Transverse colon (tissue), 4 donors: ENCODE measurements around the gene EHD4. TPM values are rescaled to one million over a fixed set of nuclear protein-coding genes. Genes with fewer than 3 reads are reported as not detected.

ENCODE experiments used
- DNase-seq: peaks from one replicate; pipeline ENCODE4 v3.0.0-alpha.2; 2019
- H3K27ac ChIP-seq, 4 donors: fragments of 200-600 bp; sonication (generic); 2 replicates each; pipeline ENCODE4 v1.5.1; 2016 to 2018; ENCODE audit warnings: inconsistent platforms in 4 of 4
- H3K27me3 ChIP-seq: fragments of 200-600 bp; sonication (generic); 2 replicates; pipeline ENCODE4 v1.5.1; 2017; ENCODE audit warnings: inconsistent platforms
- H3K36me3 ChIP-seq, 4 donors: fragments of 200-600 bp; sonication (generic); 2 replicates each; pipeline ENCODE4 v1.5.1; 2017 to 2019; ENCODE audit warnings: inconsistent platforms in 4 of 4
- H3K4me1 ChIP-seq, 4 donors: fragments of 200-600 bp; sonication (generic); 2 replicates each; pipeline ENCODE4 v1.5.1; 2017 to 2020; ENCODE audit warnings: inconsistent platforms in 4 of 4
- H3K4me3 ChIP-seq, 4 donors: fragments of 200-600 bp; sonication (generic); 1 replicate in 1 of 4; 2 replicates in 3 of 4; pipeline versions ENCODE4 v1.5.1 to v1.6.1; 2017 to 2019; ENCODE audit warnings: inconsistent platforms in 4 of 4
- H3K9me3 ChIP-seq, 2 donors: fragments of 200-600 bp; sonication (generic); 2 replicates each; pipeline ENCODE4 v1.5.1; 2017 to 2019; ENCODE audit warnings: inconsistent platforms in 2 of 2
- EP300 ChIP-seq: sonication (generic); formaldehyde crosslinking; IDR thresholded peaks from one replicate; pipeline ENCODE4 v1.6.1; 2017; ENCODE audit warnings: antibody characterized with exemption, low read depth
- POLR2A ChIP-seq: fragments of 450-650 bp; IDR thresholded peaks from one replicate; pipeline ENCODE4 v1.6.1; 2016; ENCODE audit warnings: antibody characterized with exemption, mild to moderate bottlenecking, moderate library complexity
- POLR2AphosphoS5 ChIP-seq, 3 donors: sonication (generic); formaldehyde crosslinking; IDR thresholded peaks; one replicate each; pipeline ENCODE4 v1.6.1; 2016; ENCODE audit warnings: antibody characterized with exemption in 3 of 3
- WGBS, 2 donors: methylation state at CpG; one replicate each; pipeline ENCODE4 v1.1.5; 2018; ENCODE audit warnings: low coverage in 1 of 2; 5-methylcytosine and 5-hydroxymethylcytosine counted together
- in situ Hi-C, 4 donors: fragments of 200-750 bp; cut with MboI; loops; one replicate each; pipeline versions ENCODE4 v1.15.0 to v1.15.1; 2017; ENCODE audit warnings: low sequenced_read_pairs in 3 of 4, low pct_ligation_motif_present in 1 of 4, low pct_unique_long_range_greater_than_20kb in 1 of 4
- intact Hi-C: fragments of 100-400 bp; cut with DNase I; formaldehyde crosslinking; loops from one replicate; pipeline ENCODE4 v1.15.1; 2023; ENCODE audit warnings: low total_unique reads
- total RNA-seq, 4 donors: library from RNA; depleted of rRNA; stranded (reverse); fragments of >200 nt; gene quantifications; one replicate each; pipeline ENCODE4 v1.1.0, GENCODE V29; 2016
- TF ChIP-seq, protein P1 (sequence below), 5 experiments: fragments of 200-600 bp in 3 of 5; fragments of 450-650 bp in 2 of 5; sonication (generic) in 3 of 5; IDR thresholded peaks; 1 replicate in 2 of 5; 2 replicates in 3 of 5; pipeline ENCODE4 v1.5.1; 2016 to 2017; ENCODE audit warnings: antibody characterized with exemption in 5 of 5, inconsistent platforms in 3 of 5, mild to moderate bottlenecking in 2 of 5, moderate library complexity in 1 of 5

The EHD4 gene
- total RNA-seq, 4 donors from 2014 or later: 16.9 to 55.4 (median 35.5) TPM

- H3K9me3 ChIP-seq: no peaks in the 10 kb centered on the region
- in situ Hi-C loops: no loop called here
- intact Hi-C loops: no loop called here
Observed at GRCh38 chr15:41933326-41933725, 39.0 kb downstream of the EHD4 start.

DNA sequence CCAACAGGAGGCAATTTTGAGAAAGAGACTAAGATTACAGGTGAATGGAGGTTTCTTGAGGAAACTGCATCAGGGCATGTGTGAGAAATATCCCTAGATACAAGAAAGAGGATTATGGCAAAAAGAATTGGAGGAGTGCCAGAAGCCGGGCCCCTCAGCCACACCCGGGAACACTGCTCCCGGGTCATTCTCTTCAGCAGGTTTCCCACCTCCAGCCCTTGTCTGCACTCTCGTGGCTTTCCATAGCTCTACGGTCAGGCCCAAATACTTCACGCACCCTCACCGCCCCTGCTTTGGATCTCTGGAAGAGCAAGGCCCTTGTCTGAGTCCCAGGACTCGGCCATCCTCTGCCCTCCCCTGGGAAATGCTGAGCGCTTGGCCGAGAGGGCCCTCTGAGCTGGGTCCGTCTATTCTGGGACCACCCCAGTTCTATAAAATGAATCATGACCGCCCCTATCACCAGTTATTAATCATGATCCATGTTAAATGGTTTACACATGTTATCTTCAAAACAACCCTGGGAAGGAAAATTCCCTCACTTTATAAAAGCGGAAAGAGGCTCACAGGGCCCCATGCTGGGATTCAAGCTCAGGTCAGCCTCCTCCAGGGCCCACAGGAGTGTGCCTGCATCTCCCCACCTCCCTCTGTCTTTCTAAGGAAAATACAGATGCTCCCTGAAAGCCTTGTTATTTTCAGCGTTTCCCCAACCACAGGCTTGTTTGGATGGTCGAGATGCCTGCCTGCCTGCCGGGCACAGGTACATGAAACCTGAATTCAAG lies 39.7 kb downstream of the EHD4 start:
- Histone ChIP-seq H3K9me3 (no peaks in the 10 kb centered on the region), H3K27ac (peak overlapping the region in 2 of 4 donors; percentile 71), H3K4me1 (peaks cover 38 to 83% (median 54%) of the 10 kb centered on the region in 4 donors), H3K27me3 (no peaks in the 10 kb centered on the region), H3K4me3 (no peak overlapping the region), H3K36me3 (no peaks in the 10 kb centered on the region)
- intact Hi-C loops: no loop called here
- in situ Hi-C loops: no loop called here
- TF ChIP-seq POLR2A: no peak
- TF ChIP-seq, protein P1, sequence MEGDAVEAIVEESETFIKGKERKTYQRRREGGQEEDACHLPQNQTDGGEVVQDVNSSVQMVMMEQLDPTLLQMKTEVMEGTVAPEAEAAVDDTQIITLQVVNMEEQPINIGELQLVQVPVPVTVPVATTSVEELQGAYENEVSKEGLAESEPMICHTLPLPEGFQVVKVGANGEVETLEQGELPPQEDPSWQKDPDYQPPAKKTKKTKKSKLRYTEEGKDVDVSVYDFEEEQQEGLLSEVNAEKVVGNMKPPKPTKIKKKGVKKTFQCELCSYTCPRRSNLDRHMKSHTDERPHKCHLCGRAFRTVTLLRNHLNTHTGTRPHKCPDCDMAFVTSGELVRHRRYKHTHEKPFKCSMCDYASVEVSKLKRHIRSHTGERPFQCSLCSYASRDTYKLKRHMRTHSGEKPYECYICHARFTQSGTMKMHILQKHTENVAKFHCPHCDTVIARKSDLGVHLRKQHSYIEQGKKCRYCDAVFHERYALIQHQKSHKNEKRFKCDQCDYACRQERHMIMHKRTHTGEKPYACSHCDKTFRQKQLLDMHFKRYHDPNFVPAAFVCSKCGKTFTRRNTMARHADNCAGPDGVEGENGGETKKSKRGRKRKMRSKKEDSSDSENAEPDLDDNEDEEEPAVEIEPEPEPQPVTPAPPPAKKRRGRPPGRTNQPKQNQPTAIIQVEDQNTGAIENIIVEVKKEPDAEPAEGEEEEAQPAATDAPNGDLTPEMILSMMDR (IDR thresholded peaks at IDR 0.05): no peak
- TF ChIP-seq EP300: no peak
- TF ChIP-seq POLR2AphosphoS5 (IDR thresholded peaks at IDR 0.05): no peak
- no peak for DNase-seq
- 66 to 79% methylated on average over 10 to 16 of the region's 16 CpGs for WGBS, 2 donors

More at GRCh38 chr15:41933326-41933725, 39.0 kb downstream of the EHD4 start:
- DNase-seq: no peak
- Histone ChIP-seq H3K27me3 (no peaks in the 10 kb centered on the region), H3K27ac (peak overlapping the region in 3 of 4 donors; percentile 71), H3K4me1 (peaks cover 32 to 81% (median 49%) of the 10 kb centered on the region in 4 donors), H3K36me3 (no peaks in the 10 kb centered on the region), H3K4me3 (no peak overlapping the region)
- 87 to 96% methylated on average over 3 to 7 of the region's 7 CpGs for WGBS, 2 donors
- TF ChIP-seq POLR2A (no peak), EP300 (no peak), POLR2AphosphoS5 (IDR thresholded peaks at IDR 0.05) (no peak)
- TF ChIP-seq, protein P1 (IDR thresholded peaks at IDR 0.05): no peak

- DNase-seq: no peak
- Histone ChIP-seq H3K27me3 (no peaks in the 10 kb centered on the region), H3K4me1 (peaks cover 44 to 83% (median 60%) of the 10 kb centered on the region in 4 donors), H3K36me3 (no peaks in the 10 kb centered on the region), H3K4me3 (no peak overlapping the region), H3K9me3 (no peaks in the 10 kb centered on the region), H3K27ac (no peak overlapping the region)
- in situ Hi-C loops (no loop called here), intact Hi-C loops (no loop called here)
- 93 to 96% methylated on average over 5 to 9 of the region's 9 CpGs for WGBS, 2 donors
- TF ChIP-seq EP300 (no peak), POLR2A (no peak), POLR2AphosphoS5 (IDR thresholded peaks at IDR 0.05) (no peak)
- TF ChIP-seq, protein P1 (IDR thresholded peaks at IDR 0.05): no peak
Observed at GRCh38 chr15:41932101-41932500, 40.3 kb downstream of the EHD4 start.

GRCh38 chr15:41930867-41931222 lies 41.5 kb downstream of the EHD4 start:
- intact Hi-C loops (no loop called here), in situ Hi-C loops (no loop called here)
- H3K27me3 ChIP-seq: no peaks in the 10 kb centered on the region
- peak overlapping the region; percentile 75 to 86 (median 82) for H3K27ac ChIP-seq
- no peaks in the 10 kb centered on the region for H3K36me3 ChIP-seq
- no peak overlapping the region for H3K4me3 ChIP-seq
- H3K4me1 ChIP-seq: peaks cover 56 to 94% (median 72%) of the 10 kb centered on the region in 4 donors
- TF ChIP-seq, protein P1 (IDR thresholded peaks at IDR 0.05): no peak
- no peak for TF ChIP-seq EP300
- no peak for TF ChIP-seq POLR2A
- no peak for TF ChIP-seq POLR2AphosphoS5 (IDR thresholded peaks at IDR 0.05)
- H3K9me3 ChIP-seq: no peaks in the 10 kb centered on the region
- WGBS, 2 donors: 94% methylated on average over 2 of the region's 2 CpGs; no CpG with 5 or more reads in 1 of the 2 donors
- no peak for DNase-seq
